Natural killer cell (primary cell): ENCODE data around the gene PTPRN2. TPM values are rescaled to one million over a fixed set of nuclear protein-coding genes. Genes with fewer than 3 reads are reported as not detected.

ENCODE experiments used
- ATAC-seq, 3 donors: fragments of 150-1000 bp in 2 of 3; fragments of 200-7000 bp in 1 of 3; cut with Tn5 transposase; 1 replicate in 1 of 3; 2 replicates in 2 of 3; pipeline ENCODE4 v1.10.0; 2021; ENCODE audit warnings: mild to moderate bottlenecking in 2 of 3, moderate library complexity in 2 of 3
- DNase-seq, 2 donors: peaks; one replicate each; pipeline versions ENCODE4 v3.0.0 to v3.0.0-alpha.2; 2013 to 2021; ENCODE audit warnings: mixed read lengths in 1 of 2
- H3K27ac ChIP-seq: one replicate; pipeline ENCODE4 v1.5.1; 2013; ENCODE audit warnings: mild to moderate bottlenecking, low read length
- H3K27me3 ChIP-seq: one replicate; pipeline ENCODE4 v1.6.1; 2013; ENCODE audit warnings: low read length; ENCODE audit not compliant: control insufficient read depth, insufficient read depth
- H3K36me3 ChIP-seq: one replicate; pipeline ENCODE4 v1.6.1; 2013; ENCODE audit warnings: low read length; ENCODE audit not compliant: control insufficient read depth, insufficient read depth
- H3K4me1 ChIP-seq: one replicate; pipeline ENCODE4 v1.6.1; 2013; ENCODE audit warnings: low read length; ENCODE audit not compliant: control insufficient read depth, insufficient read depth
- H3K4me3 ChIP-seq: one replicate; pipeline ENCODE4 v1.5.1; 2013; ENCODE audit warnings: low read length
- H3K9me3 ChIP-seq: one replicate; pipeline ENCODE4 v1.6.1; 2013; ENCODE audit warnings: low read length; ENCODE audit not compliant: control insufficient read depth, insufficient read depth
- H3K27ac Mint-ChIP-seq, 2 donors: one replicate each; pipeline ENCODE4 v1.8.0; 2022; ENCODE audit warnings: mild to moderate bottlenecking in 2 of 2, mixed read lengths in 2 of 2, moderate library complexity in 1 of 2
- H3K27me3 Mint-ChIP-seq, 2 donors: one replicate each; pipeline ENCODE4 v1.8.0; 2022; ENCODE audit warnings: low read depth in 2 of 2, mixed read lengths in 2 of 2
- H3K36me3 Mint-ChIP-seq: one replicate; pipeline ENCODE4 v1.8.0; 2022; ENCODE audit warnings: mixed read lengths
- H3K4me1 Mint-ChIP-seq, 2 donors: one replicate each; pipeline ENCODE4 v1.8.0; 2022; ENCODE audit warnings: mixed read lengths in 2 of 2
- H3K4me3 Mint-ChIP-seq: one replicate; pipeline ENCODE4 v1.8.0; 2022; ENCODE audit warnings: mild to moderate bottlenecking, moderate library complexity, mixed read lengths
- H3K9me3 Mint-ChIP-seq, 2 donors: one replicate each; pipeline ENCODE4 v1.8.0; 2022; ENCODE audit warnings: mixed read lengths in 2 of 2
- CTCF ChIP-seq: fragments of 200-600 bp; IDR thresholded peaks from one replicate; pipeline ENCODE4 v1.8.0; 2022; ENCODE audit warnings: antibody characterized with exemption
- WGBS: methylation state at CpG from one replicate; pipeline ENCODE4 v1.1.7; 2013; ENCODE audit warnings: missing lambda C conversion rate; ENCODE audit not compliant: insufficient coverage; 5-methylcytosine and 5-hydroxymethylcytosine counted together
- intact Hi-C: fragments of 100-400 bp; cut with micrococcal nuclease; formaldehyde crosslinking; loops from one replicate; pipeline ENCODE4 v1.14.2; 2022
- total RNA-seq, 4 donors: library from RNA; stranded (reverse); fragments of 120-200 nt in 1 of 4; gene quantifications; one replicate each; pipeline versions ENCODE4 v1.2.3 to v1.2.4, GENCODE V29; 2013 to 2022

The PTPRN2 gene
- total RNA-seq, 3 donors from 2014 or later (not counting 1 experiment from before 2014, with no cell fraction given): 1.3 to 2.5 (median 1.9) TPM

GRCh38 chr7:157886266-157886665, 701.4 kb downstream of the PTPRN2 start:
- Histone ChIP-seq H3K27ac (no peak overlapping the region), H3K4me3 (no peak overlapping the region), H3K9me3 (no peaks in the 10 kb centered on the region), H3K27me3 (no peaks in the 10 kb centered on the region), H3K4me1 (no peaks in the 10 kb centered on the region), H3K36me3 (no peaks in the 10 kb centered on the region)
- WGBS: 79% methylated on average over 7 of the region's 9 CpGs
- H3K36me3 Mint-ChIP-seq: no peaks in the 10 kb centered on the region
- no peaks in the 10 kb centered on the region for H3K4me1 Mint-ChIP-seq
- H3K27ac Mint-ChIP-seq: no peak overlapping the region
- peak in 1 of 2 donors; percentile 43 for DNase-seq
- no peak for TF ChIP-seq CTCF
- intact Hi-C loops: no loop called here
- H3K4me3 Mint-ChIP-seq: no peak overlapping the region
- H3K27me3 Mint-ChIP-seq: peaks cover 0 to 6% of the 10 kb centered on the region in 2 donors
- H3K9me3 Mint-ChIP-seq: no peaks in the 10 kb centered on the region
- no peak for ATAC-seq

- H3K4me1 Mint-ChIP-seq: no peaks in the 10 kb centered on the region
- Histone ChIP-seq H3K4me3 (no peak overlapping the region), H3K36me3 (no peaks in the 10 kb centered on the region), H3K4me1 (no peaks in the 10 kb centered on the region), H3K27me3 (no peaks in the 10 kb centered on the region), H3K27ac (no peak overlapping the region), H3K9me3 (no peaks in the 10 kb centered on the region)
- intact Hi-C loops: no loop called here
- DNase-seq (no peak), ATAC-seq (no peak)
- no peaks in the 10 kb centered on the region for H3K36me3 Mint-ChIP-seq
- H3K27me3 Mint-ChIP-seq: peaks cover 0 to 6% of the 10 kb centered on the region in 2 donors
- TF ChIP-seq CTCF: no peak
- H3K9me3 Mint-ChIP-seq: no peaks in the 10 kb centered on the region
- WGBS: 68% methylated on average over 6 of the region's 6 CpGs
- no peak overlapping the region for H3K27ac Mint-ChIP-seq
- no peak overlapping the region for H3K4me3 Mint-ChIP-seq
These were observed 702.5 kb downstream of the PTPRN2 start for GRCh38 chr7:157885140-157885539.

- intact Hi-C loops: no loop called here
- WGBS: 91% methylated on average over 8 of the region's 9 CpGs
- no peak for TF ChIP-seq CTCF
These were observed 703.1 kb downstream of the PTPRN2 start for GRCh38 chr7:157884461-157885062.

More at GRCh38 chr7:157884461-157885062, 703.1 kb downstream of the PTPRN2 start:
- Mint-ChIP-seq H3K36me3 (no peaks in the 10 kb centered on the region), H3K9me3 (no peaks in the 10 kb centered on the region), H3K4me3 (no peak overlapping the region), H3K4me1 (no peaks in the 10 kb centered on the region), H3K27ac (no peak overlapping the region), H3K27me3 (peaks cover 0 to 6% of the 10 kb centered on the region in 2 donors)
- H3K4me1 ChIP-seq: no peaks in the 10 kb centered on the region
- H3K36me3 ChIP-seq: no peaks in the 10 kb centered on the region
- no peaks in the 10 kb centered on the region for H3K27me3 ChIP-seq
- ATAC-seq: no peak
- H3K27ac ChIP-seq: no peak overlapping the region
- no peak overlapping the region for H3K4me3 ChIP-seq
- no peak for DNase-seq
- H3K9me3 ChIP-seq: no peaks in the 10 kb centered on the region
